ENCODE data around the gene CHI3L2. TPM values are rescaled to one million over a fixed set of nuclear protein-coding genes. Genes with fewer than 3 reads are reported as not detected.
A peak's percentile ranks its signal among the peaks of the same experiment; 100 is the strongest.

The CHI3L2 gene
- total and polyA plus RNA-seq, 8 donors, result 0.33 to 222 (median 0.56) TPM

GRCh38 chr1:111223126-111223685 lies 4.3 kb upstream of the CHI3L2 start:
- Histone ChIP-seq H3K27ac (peak overlapping the region in 1 of 2 donors; percentile 74), H3K27me3 (no peaks in the 10 kb centered on the region), H3K9me3 (no peaks in the 10 kb centered on the region), H3K36me3 (no peaks in the 10 kb centered on the region), H3K4me1 (peaks cover 7 to 65% of the 10 kb centered on the region in 2 donors), H3K4me3 (no peak overlapping the region)
- DNase-seq (no peak), ATAC-seq (no peak)
- intact Hi-C loops (cut with DNase I), result loop anchor here in 1 of 2 donors (10.0 kb wide), 1 partner anchor 182 kb away; no protein-coding TSS in a partner anchor
- TF ChIP-seq, protein P1, sequence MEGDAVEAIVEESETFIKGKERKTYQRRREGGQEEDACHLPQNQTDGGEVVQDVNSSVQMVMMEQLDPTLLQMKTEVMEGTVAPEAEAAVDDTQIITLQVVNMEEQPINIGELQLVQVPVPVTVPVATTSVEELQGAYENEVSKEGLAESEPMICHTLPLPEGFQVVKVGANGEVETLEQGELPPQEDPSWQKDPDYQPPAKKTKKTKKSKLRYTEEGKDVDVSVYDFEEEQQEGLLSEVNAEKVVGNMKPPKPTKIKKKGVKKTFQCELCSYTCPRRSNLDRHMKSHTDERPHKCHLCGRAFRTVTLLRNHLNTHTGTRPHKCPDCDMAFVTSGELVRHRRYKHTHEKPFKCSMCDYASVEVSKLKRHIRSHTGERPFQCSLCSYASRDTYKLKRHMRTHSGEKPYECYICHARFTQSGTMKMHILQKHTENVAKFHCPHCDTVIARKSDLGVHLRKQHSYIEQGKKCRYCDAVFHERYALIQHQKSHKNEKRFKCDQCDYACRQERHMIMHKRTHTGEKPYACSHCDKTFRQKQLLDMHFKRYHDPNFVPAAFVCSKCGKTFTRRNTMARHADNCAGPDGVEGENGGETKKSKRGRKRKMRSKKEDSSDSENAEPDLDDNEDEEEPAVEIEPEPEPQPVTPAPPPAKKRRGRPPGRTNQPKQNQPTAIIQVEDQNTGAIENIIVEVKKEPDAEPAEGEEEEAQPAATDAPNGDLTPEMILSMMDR (IDR thresholded peaks at IDR 0.05), result peak in 1 of 2 donors; percentile 28

DNA sequence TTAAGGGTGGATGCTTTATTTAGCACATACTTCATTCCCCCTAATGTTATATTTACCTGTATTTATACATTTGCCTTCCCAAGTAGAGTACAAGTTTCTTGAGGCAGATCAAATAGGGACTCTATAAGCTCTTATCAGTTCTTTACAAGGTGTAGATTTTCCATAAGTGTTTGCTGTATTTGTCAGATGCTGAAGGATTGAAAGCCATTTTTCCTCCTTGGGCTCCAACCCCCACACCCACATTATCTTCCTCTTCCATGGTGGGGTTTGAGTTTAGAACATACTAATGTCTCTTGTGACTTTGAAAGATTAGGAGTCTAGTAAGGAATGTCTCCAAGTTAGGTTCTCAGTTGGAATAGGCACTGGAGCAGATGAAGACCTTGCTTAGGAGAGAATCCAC lies 2.4 kb upstream of the CHI3L2 start:
- Histone ChIP-seq H3K9me3 (no peaks in the 10 kb centered on the region), H3K4me1 (peaks cover 12 to 64% of the 10 kb centered on the region in 2 donors), H3K27me3 (no peaks in the 10 kb centered on the region), H3K4me3 (no peak overlapping the region), H3K36me3 (no peaks in the 10 kb centered on the region), H3K27ac (peak overlapping the region in 1 of 2 donors; percentile 6)
- no peak for ATAC-seq
- intact Hi-C loops (cut with DNase I), result loop anchor here in 1 of 2 donors (10.0 kb wide), 1 partner anchor 180 kb away; no protein-coding TSS in a partner anchor
- DNase-seq, result no peak
- TF ChIP-seq, protein P1 (IDR thresholded peaks at IDR 0.05), result no peak

DNA sequence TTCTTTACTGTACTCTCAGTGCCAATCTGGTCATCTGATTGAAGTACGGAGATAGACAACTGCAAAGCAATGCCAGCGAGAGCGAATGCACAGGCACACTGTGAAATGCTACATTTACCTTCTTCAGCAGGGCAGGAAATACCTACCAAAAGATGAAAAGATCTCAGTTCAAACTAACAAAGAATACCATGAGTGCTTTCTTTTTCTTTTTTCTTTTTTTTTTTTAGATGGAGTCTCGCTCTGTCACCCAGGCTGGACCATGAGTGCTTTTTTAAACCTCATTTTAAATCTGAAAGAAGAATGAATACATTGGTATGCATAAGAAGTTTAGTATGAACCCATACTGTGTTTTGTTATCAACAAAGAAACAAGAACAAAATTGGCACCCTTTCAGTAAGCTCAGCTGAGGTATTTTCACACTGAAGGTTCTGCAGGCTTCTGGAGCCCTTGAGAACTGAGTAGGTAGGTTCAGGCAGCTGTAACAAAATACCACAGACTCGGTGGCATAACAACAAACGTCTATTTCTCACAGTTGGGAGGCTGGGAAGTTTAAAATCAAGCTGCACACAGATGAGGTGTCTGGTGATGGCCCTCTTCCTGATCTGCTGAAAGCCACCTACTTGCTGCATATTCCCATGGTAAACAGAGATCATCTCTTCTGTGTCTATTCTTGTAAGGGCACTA lies 1.7 kb upstream of the CHI3L2 start:
- no peak for ATAC-seq
- DNase-seq, result no peak
- TF ChIP-seq, protein P1 (IDR thresholded peaks at IDR 0.05), result no peak

GRCh38 chr1:111227851-111228747 lies 586 bp downstream of the CHI3L2 start:
- ATAC-seq (peak; percentile 91), DNase-seq (no peak)
- intact Hi-C loops (cut with DNase I), result loop anchor here in 1 of 2 donors (10.0 kb wide), 1 partner anchor 177 kb away; no protein-coding TSS in a partner anchor
- H3K9me3 ChIP-seq, result no peaks in the 10 kb centered on the region
- no peak overlapping the region for H3K4me3 ChIP-seq
- peaks cover 5 to 34% of the 10 kb centered on the region in 2 donors for H3K4me1 ChIP-seq
- TF ChIP-seq, protein P1 (IDR thresholded peaks at IDR 0.05), result no peak
- H3K36me3 ChIP-seq, result no peaks in the 10 kb centered on the region
- no peaks in the 10 kb centered on the region for H3K27me3 ChIP-seq
- peak overlapping the region; percentile 41 to 53 for H3K27ac ChIP-seq

More for the DNA sequence above, 1.7 kb upstream of the CHI3L2 start:
- intact Hi-C loops (cut with DNase I), result loop anchor here in 1 of 2 donors (10.0 kb wide), 1 partner anchor 179 kb away; no protein-coding TSS in a partner anchor
- H3K36me3 ChIP-seq, result no peaks in the 10 kb centered on the region
- H3K4me1 ChIP-seq, result peaks cover 12 to 57% of the 10 kb centered on the region in 2 donors
- no peaks in the 10 kb centered on the region for H3K9me3 ChIP-seq
- H3K27me3 ChIP-seq, result no peaks in the 10 kb centered on the region
- peak overlapping the region in 1 of 2 donors; percentile 6 for H3K27ac ChIP-seq
- no peak overlapping the region for H3K4me3 ChIP-seq
